ENCODE results near the gene NLK.

NLK gene

DNA sequence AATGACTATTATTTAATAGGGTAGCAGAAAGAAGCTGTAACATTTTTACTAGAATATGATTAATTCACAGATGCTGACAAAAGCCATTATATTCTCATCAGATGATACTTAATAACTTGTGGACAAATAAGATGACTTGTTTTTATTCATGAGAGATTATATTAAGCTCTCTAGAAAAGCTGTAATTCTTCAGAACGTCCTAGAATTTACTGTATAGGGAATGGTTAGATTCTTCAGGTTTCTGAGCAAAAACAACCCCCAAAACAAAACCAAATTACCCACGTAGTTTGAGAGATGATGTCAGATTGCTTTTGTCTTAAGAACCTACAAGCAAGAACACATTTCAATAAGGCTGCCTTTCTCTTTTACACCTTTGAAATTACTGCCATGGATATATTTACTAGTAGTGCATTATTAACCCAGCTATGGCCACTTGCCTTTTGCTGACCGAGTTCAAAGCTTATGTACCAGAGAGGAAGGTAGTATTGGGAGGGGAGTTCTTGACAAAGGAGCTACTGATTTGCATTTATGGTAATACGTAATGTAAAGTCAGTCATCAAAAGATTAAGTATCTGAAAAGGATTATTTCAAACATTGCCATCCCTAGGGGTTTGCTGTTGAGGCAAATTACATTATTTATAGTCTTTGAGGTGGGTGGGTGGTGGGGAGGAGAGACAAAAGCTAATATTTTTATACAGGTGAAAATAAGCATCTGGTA lies 51.7 kb downstream of the NLK start:
- ATAC-seq = no peak

DNA sequence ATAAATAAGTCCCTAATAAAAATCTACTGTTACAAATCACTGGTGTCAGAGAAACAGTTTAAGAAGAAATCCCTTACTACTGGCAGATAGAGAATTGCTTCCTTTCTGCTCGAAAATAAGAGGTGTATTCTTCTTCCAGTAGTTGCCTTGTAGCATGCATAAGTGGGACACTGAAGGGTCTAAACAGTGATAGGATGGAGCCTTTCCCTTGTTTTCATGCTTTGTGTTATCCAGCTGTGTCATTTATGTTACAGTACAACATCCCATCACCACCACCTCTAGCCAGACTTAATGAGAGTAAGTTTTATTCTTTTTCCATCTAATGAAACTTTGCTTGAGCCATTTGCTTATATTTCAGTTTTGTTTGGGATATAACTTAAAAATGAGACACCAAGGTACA lies 54.3 kb downstream of the NLK start:
- ATAC-seq = no peak
- TF ChIP-seq ZNF565 (CRISPR knock-in tag; conservative IDR thresholded peaks at IDR 0.05; ENCODE audit: low read depth) (no peak), ZC3H10 (CRISPR knock-in tag; IDR thresholded peaks at IDR 0.05) (no peak), ISL1 (CRISPR knock-in tag; IDR thresholded peaks at IDR 0.05) (no peak), BACH2 (CRISPR knock-in tag; IDR thresholded peaks at IDR 0.05; ENCODE audit: borderline replicate concordance) (no peak), TOX (CRISPR knock-in tag; IDR thresholded peaks at IDR 0.05; ENCODE audit: borderline replicate concordance) (no peak), GLIS3 (CRISPR knock-in tag; IDR thresholded peaks at IDR 0.05) (no peak), SNAI2 (CRISPR knock-in tag; IDR thresholded peaks at IDR 0.05) (no peak), ZFP30 (CRISPR knock-in tag; IDR thresholded peaks at IDR 0.05) (no peak), ARNTL (CRISPR knock-in tag; IDR thresholded peaks at IDR 0.05; ENCODE audit: borderline replicate concordance, low read depth) (no peak)
- TF ChIP-seq, protein P1, sequence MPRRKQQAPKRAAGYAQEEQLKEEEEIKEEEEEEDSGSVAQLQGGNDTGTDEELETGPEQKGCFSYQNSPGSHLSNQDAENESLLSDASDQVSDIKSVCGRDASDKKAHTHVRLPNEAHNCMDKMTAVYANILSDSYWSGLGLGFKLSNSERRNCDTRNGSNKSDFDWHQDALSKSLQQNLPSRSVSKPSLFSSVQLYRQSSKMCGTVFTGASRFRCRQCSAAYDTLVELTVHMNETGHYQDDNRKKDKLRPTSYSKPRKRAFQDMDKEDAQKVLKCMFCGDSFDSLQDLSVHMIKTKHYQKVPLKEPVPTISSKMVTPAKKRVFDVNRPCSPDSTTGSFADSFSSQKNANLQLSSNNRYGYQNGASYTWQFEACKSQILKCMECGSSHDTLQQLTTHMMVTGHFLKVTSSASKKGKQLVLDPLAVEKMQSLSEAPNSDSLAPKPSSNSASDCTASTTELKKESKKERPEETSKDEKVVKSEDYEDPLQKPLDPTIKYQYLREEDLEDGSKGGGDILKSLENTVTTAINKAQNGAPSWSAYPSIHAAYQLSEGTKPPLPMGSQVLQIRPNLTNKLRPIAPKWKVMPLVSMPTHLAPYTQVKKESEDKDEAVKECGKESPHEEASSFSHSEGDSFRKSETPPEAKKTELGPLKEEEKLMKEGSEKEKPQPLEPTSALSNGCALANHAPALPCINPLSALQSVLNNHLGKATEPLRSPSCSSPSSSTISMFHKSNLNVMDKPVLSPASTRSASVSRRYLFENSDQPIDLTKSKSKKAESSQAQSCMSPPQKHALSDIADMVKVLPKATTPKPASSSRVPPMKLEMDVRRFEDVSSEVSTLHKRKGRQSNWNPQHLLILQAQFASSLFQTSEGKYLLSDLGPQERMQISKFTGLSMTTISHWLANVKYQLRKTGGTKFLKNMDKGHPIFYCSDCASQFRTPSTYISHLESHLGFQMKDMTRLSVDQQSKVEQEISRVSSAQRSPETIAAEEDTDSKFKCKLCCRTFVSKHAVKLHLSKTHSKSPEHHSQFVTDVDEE (CRISPR knock-in tag; IDR thresholded peaks at IDR 0.05) = no peak
- TF ChIP-seq, protein P2, sequence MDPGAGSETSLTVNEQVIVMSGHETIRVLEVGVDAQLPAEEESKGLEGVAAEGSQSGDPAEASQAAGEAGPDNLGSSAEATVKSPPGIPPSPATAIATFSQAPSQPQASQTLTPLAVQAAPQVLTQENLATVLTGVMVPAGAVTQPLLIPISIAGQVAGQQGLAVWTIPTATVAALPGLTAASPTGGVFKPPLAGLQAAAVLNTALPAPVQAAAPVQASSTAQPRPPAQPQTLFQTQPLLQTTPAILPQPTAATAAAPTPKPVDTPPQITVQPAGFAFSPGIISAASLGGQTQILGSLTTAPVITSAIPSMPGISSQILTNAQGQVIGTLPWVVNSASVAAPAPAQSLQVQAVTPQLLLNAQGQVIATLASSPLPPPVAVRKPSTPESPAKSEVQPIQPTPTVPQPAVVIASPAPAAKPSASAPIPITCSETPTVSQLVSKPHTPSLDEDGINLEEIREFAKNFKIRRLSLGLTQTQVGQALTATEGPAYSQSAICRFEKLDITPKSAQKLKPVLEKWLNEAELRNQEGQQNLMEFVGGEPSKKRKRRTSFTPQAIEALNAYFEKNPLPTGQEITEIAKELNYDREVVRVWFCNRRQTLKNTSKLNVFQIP (CRISPR knock-in tag; IDR thresholded peaks at IDR 0.05; ENCODE audit: borderline replicate concordance, low read depth) = no peak

More for the DNA sequence above, 51.7 kb downstream of the NLK start:
- no peak for TF ChIP-seq RARB (CRISPR knock-in tag; IDR thresholded peaks at IDR 0.05)
- TF ChIP-seq PPARA (CRISPR knock-in tag; IDR thresholded peaks at IDR 0.05; ENCODE audit: borderline replicate concordance) = no peak
- no peak for TF ChIP-seq ZFP30 (CRISPR knock-in tag; IDR thresholded peaks at IDR 0.05)
- TF ChIP-seq, protein P3, sequence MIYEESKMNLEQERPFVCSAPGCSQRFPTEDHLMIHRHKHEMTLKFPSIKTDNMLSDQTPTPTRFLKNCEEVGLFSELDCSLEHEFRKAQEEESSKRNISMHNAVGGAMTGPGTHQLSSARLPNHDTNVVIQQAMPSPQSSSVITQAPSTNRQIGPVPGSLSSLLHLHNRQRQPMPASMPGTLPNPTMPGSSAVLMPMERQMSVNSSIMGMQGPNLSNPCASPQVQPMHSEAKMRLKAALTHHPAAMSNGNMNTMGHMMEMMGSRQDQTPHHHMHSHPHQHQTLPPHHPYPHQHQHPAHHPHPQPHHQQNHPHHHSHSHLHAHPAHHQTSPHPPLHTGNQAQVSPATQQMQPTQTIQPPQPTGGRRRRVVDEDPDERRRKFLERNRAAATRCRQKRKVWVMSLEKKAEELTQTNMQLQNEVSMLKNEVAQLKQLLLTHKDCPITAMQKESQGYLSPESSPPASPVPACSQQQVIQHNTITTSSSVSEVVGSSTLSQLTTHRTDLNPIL (CRISPR knock-in tag; IDR thresholded peaks at IDR 0.05; ENCODE audit: low read depth) = no peak
- TF ChIP-seq ZFP3 (CRISPR knock-in tag; IDR thresholded peaks at IDR 0.05) = no peak
- TF ChIP-seq CSDC2 (CRISPR knock-in tag; IDR thresholded peaks at IDR 0.05) = no peak
- TF ChIP-seq ISL1 (CRISPR knock-in tag; IDR thresholded peaks at IDR 0.05) = no peak
- no peak for TF ChIP-seq ARNTL (CRISPR knock-in tag; IDR thresholded peaks at IDR 0.05; ENCODE audit: borderline replicate concordance, low read depth)

DNA sequence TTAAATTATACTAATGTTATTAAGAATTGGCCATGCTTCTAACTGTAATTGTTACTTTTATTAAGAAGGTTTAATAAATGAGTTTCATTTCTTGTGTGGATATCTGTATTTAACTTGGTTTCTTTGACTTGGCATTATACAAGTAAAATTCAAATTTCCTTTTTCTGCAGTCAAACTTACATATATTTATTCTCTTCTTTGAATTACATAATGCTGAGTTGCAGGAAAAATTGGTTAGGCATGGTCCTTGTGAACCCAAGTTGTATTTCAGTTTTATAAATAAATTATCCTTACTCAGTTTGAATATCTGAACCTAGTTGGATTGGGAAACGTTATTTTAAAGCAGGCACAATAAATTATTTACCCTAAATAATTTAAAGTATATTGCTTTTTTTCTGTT lies 54.8 kb downstream of the NLK start:
- TF ChIP-seq, protein P4, sequence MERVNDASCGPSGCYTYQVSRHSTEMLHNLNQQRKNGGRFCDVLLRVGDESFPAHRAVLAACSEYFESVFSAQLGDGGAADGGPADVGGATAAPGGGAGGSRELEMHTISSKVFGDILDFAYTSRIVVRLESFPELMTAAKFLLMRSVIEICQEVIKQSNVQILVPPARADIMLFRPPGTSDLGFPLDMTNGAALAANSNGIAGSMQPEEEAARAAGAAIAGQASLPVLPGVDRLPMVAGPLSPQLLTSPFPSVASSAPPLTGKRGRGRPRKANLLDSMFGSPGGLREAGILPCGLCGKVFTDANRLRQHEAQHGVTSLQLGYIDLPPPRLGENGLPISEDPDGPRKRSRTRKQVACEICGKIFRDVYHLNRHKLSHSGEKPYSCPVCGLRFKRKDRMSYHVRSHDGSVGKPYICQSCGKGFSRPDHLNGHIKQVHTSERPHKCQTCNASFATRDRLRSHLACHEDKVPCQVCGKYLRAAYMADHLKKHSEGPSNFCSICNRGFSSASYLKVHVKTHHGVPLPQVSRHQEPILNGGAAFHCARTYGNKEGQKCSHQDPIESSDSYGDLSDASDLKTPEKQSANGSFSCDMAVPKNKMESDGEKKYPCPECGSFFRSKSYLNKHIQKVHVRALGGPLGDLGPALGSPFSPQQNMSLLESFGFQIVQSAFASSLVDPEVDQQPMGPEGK (CRISPR knock-in tag; IDR thresholded peaks at IDR 0.05; ENCODE audit: borderline replicate concordance) = no peak
- TF ChIP-seq CSDC2 (CRISPR knock-in tag; IDR thresholded peaks at IDR 0.05) (no peak), PPARA (CRISPR knock-in tag; IDR thresholded peaks at IDR 0.05; ENCODE audit: borderline replicate concordance) (no peak), ESRRG (CRISPR knock-in tag; IDR thresholded peaks at IDR 0.05) (no peak), ZNF70 (CRISPR knock-in tag; IDR thresholded peaks at IDR 0.05) (no peak), GLIS3 (CRISPR knock-in tag; IDR thresholded peaks at IDR 0.05) (no peak)
- TF ChIP-seq, protein P3 (CRISPR knock-in tag; IDR thresholded peaks at IDR 0.05; ENCODE audit: low read depth) = no peak

More for the DNA sequence above, 54.8 kb downstream of the NLK start:
- no peak for ATAC-seq

All from SK-N-SH treated with all-trans-retinoic acid at 6 μM for 48 hours (cell line).